Body of pancreas (tissue), 4 donors: Measurements from ENCODE around the gene SPOCK2.

Experiments used
- CTCF ChIP-seq, 7 experiments: fragments of 450-650 bp in 4 of 7; fragments of 200-600 bp in 3 of 7; sonication (generic) in 3 of 7; IDR thresholded peaks; one replicate each; pipeline ENCODE4 v1.5.1; 2016 to 2019; ENCODE audit warnings: antibody characterized with exemption in 7 of 7
- POLR2A ChIP-seq, 3 donors: fragments of 450-650 bp; IDR thresholded peaks; one replicate each; pipeline ENCODE4 v1.6.1; 2016; ENCODE audit warnings: antibody characterized with exemption in 3 of 3, mild to moderate bottlenecking in 2 of 3

GRCh38 chr10:72066318-72067284 is 21.8 kb downstream of the SPOCK2 start:
- TF ChIP-seq POLR2A (IDR thresholded peaks at IDR 0.05) (no peak), CTCF (IDR thresholded peaks at IDR 0.05) (no peak)
